Stimulated activated CD8-positive, alpha-beta memory T cell treated with anti-CD3 and anti-CD28 coated beads, Interleukin-2, amount 100 ng/mL, for 1 hour (primary cell): Measurements from ENCODE around the gene RNF223.

ENCODE experiments used
- DNase-seq, 2 donors: peaks; one replicate each; pipeline ENCODE4 v3.0.0-alpha.2; 2020; ENCODE audit warnings: low read depth in 2 of 2

The RNF223 gene

DNA sequence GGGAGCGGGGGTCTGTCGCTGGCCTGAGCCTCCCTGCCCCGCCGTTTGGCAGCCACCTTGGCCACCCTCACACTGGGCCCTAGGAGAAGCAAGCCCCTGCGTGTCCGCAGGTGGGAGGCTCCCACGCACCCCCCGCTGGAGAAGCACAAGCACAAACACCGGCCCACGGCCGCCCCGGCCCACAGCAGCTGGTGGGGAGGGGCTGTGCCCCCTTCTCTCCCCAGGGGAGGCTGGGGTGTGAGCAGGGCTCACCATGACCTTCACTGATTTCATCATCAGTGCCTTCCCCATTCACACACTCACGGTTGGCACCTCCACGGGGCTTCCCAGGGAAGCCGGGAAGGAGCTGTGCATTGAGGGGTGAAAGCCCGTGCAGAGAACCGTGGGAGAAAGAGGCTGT, 46.3 kb downstream of the RNF223 start:
- DNase-seq = no peak

DNA sequence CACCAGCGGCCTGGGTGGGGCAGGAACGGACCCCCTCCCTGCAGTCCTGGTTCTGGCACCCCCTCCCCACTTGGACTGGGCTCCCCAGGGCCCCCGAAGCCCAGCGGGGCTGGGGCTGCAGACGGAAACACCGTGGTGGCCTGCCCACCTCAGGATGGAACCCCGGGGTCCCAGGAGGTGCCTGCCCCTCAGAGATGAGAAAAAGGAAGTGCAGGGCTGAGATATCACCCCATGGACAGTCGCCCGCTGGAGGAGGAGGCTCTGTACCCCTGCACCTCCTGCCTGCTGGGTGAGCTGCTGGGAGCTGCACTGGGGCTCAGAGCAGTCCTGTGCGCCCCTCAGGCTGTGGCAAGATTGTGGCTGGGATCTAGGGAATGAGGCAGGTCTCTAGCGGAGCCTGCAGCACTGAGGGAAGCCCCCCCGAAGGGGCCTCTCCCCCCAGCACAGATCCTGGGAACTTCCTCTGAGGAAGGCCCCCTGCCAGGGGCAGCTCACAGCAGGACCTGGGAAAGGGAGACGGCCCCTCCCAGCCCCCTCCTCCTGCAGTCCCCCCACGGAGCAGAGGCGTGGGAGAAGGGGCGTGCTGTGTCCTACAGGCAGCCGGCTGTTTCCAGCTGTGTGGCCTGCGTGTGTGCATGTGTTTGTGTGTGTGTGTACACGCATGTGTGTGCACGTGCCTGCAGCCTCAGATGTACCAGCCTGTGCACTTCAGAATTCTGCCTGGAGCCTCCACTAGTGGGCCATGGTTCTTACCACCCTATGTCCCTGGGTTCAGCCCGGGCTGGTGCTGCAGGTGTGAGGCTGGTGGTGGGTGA, 47.3 kb downstream of the RNF223 start:
- DNase-seq = no peak

DNA sequence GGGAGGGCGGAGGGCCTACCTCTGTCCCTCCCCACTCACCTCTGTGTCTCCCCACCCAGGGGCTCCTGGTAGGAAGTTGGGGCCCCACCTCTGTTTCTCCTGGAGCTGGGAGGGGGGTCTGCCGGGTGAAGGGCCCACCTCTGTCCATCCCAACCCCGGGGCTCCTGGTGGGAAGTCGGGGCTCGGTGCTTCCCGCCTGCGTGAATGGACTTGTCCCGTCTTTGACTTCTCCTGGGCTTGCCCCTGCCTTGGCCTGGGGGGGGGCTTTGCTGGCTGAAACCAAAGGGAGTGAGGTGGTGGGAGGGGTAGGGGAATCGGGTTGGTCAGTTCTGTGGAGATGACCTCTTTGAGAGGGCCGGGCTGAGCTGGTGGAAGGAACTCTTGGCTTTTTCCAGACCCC, 48.4 kb downstream of the RNF223 start:
- DNase-seq = no peak

DNA sequence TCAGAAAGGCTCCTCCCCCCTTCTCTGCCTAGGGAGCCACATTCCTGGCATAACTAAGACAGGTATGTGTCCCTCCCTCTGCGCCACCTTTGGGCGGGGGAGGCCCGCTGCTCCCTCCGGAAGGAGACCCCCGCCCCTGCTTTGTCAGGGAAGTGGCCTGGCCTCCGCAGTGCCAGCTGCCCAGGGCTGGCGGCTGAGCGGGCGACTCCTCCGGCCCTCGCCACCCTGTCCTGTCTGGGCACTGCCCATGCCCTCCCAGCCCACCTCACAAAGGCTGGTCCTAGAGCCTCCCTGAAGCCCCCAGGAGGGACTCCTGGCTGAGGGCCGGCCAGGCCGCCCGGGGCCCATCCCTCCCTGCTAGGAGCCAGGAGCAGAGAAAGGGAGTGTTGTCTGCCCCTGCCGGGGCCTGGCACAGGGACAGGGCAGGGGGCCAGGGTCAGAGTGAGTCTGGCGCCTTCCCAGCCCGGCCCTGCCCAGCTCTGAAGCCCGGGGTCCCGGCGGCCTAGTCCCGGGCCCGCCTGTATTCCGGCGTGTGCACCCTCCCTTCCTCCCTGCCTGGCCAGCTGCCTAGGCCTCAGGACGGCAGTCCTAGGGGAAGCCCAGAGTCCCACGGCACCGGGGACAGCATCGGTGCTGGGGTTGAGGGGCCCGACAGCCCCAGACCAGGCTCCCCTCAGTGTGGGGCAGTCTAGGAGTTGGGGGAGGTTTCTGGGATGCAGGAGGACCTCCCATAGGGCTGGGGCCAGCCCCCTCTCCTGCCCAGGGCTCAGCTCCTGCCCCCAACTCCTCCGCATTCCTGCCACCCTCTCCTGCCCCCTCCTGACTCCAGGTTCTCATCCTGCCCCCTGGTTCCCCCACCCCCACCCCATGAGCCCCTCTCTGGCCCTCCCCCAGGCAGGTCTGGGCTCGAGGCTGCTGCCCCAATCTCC, 49.1 kb downstream of the RNF223 start:
- no peak for DNase-seq

DNA sequence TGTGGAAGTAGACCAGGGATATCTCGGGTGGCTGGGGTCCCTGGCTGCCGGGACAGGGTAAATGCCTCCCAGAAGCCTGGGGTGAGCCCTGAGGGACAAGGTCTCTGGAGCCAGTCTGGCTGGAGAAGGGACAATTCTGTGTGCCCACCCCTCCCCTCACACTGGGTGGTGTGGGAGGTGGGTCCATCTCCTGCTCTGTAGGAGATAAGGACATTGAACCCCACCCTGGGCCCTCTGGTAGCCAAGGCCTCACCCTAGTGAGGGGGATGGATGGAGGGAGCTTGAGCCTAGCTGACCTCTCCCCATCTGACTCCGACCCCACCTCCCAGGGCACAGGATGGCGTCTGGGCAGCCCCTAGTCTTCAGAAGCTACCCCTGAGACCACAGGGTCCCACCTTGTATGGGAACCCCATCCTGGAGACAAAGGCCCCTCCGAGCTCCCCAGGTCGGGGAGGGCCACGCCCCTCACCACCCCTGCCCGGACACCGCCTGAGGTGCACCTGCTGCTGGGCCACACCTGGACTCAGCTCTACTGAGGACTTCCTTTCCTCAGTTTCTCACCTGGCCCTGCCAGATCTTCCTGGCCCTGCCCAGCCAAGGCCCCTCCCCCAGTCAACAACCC, 49.8 kb downstream of the RNF223 start:
- no peak for DNase-seq

DNA sequence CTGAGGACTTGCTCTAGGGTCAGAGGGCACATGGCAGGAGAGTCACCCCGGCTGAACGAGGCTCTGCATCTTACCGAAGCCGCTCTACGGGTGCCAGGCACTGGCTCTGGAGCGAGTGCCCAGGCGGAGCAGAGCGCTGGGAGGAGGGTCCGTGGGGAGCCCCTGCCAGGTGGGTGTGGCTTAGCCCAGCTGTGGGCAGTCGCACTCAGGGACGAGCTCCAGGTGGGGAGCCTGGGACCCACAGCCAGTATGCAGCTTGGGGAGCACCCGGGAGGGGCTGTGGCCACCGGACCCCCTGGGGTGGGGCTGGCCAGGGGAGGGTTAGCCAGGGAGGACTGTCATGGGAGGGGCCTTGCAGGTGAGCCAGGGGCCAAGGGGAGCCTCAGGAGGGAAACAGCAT, 50.4 kb downstream of the RNF223 start:
- no peak for DNase-seq

DNA sequence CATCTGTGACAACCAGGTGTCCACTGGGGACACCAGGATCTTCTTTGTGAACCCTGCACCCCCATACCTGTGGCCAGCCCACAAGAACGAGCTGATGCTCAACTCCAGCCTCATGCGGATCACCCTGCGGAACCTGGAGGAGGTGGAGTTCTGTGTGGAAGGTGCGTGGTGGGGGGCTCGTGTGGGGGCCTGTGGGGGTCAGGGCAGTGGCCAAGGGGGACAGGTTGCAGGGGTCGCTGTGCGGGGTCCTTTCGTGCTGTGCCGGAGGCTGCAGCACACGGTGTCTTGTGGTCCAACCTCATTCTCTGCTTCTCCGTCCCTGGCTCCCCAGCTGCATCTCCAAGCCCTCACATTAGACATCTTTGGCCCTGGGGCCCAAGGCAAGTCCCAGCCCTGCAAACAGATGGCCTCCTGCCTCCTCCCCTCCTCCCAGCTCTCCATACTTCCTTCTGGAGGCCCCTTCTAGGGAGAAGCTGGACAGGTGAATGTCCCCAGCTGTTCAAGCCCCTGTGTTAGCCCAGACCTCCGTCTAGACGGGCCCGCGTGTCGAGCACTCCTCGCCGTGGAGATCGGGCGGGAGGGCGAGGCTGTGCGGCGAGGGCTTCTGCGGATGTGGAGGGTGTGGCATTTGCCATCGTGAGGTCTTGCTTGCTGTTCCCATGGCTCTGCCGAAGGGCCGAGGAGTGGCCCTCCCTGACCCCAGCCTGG, 51.6 kb downstream of the RNF223 start:
- no peak for DNase-seq

DNA sequence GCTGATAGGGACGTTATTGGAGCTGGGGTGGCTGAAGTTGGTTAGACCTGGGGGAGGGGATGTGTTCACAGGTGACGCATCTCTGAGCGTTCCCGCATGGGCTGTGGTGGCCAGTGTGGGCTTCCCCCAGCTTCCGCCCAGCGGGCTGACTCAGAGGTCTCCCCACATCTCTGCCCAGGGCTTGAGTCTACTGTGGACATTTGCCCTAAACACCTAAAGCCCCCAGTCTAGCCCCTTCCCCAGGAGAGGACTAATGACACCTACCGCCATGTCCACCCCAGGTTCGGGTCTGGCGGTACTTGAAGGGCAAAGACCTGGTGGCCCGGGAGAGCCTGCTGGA, 52.2 kb downstream of the RNF223 start:
- DNase-seq = no peak

DNA sequence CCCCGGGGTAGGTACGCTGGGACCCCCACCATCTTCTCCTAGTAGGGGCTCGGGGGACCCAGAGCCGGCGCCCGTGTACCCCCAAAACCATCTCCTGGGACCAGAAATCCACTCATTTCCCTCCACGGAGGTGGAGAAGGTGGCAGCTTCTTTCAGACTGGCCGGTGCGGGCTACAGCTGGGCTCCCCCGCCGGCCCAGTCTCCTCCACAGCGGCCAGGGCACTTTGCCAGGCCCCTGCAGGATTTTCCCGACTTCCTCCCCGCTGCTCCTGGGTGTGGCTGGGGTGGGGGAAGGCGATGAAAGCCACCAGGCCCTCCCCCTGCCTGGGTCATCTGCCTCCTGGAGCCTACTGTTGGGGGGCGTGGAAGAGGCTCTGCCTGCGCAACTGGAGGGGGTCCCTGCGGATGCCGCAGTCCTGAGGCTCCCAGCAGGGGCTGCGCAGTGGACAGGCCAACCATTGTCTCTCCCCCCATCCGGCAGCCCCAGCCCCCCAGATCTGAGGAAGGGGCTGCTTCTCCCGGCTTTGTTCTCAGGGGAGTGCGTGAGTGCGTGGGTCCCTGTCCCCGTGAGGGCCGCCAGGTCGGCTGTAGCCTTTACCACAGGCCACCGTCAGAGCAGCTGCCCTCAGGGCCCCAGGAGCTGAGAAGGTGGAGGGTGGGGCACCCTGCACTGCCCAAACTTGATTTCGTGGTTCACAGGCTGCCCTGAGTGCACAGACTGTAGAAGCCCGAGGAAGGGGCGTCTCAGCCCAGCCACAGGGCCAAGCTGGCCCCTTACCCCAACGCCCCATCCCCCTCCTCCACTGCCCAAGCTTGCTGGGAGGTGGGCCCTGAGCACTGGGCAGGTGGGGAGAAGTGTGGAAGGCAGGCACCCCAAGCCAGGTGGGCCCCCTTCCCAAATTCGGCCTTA, 52.8 kb downstream of the RNF223 start:
- no peak for DNase-seq
